GM21737 (cell line): ENCODE results near the gene UBC.
A peak's percentile ranks its signal among the peaks of the same experiment; 100 is the strongest.

ENCODE experiments used
- ATAC-seq: cut with Tn5 transposase; IDR thresholded peaks from one replicate; pipeline ENCODE4 v1.9.1; 2021; ENCODE audit warnings: mild to moderate bottlenecking, moderate library complexity; ENCODE audit not compliant: unreplicated experiment

The UBC gene

DNA sequence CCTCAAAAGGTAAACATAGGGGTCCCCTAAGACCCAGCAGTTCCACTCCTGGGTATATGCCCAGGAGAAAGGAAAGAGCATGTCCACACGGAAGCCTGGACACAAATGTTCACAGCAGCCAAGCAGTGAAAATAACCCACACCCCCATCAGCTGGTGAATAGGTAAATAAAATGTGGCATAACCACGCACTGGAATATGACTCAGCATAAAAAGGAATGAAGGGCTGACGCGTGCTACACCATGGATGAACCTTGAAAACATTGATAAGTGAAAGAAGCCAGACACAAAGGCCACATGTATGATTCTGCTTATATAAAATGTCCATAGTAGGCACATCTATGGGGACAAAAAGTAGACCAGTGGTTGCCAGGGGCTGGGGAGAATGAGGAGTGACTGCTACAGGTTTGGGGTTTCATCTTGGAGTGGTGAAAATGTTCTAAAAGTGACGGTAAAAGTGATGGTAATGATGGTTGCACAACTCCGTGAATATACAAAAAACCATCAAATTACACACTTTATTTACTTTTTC, 47.0 kb downstream of the UBC start:
- no peak for ATAC-seq

DNA sequence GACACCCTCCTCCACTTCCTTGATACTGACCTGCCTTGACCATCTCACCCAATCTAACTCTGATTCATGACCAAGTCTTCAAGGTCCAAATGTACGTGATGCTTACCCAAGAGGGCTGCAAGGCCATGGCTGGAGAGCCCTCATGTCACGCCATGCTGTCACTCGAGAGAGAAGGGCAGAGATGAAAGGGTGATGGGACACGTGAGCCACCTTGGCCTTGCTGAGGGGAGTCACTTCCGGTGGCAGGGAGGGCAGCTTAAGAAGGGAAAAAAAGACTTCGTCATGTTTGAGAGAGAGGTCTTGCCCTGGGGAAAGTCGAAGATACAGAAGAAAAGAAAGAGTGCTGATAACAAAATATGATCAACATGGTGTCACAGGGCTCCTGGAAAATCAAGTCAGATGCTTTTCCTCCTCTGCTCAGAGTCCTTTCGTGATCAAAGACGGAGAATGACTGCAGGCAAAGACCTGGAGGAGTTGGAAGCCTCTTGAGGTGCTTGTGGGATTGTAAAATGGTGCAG, 47.5 kb downstream of the UBC start:
- ATAC-seq: no peak

DNA sequence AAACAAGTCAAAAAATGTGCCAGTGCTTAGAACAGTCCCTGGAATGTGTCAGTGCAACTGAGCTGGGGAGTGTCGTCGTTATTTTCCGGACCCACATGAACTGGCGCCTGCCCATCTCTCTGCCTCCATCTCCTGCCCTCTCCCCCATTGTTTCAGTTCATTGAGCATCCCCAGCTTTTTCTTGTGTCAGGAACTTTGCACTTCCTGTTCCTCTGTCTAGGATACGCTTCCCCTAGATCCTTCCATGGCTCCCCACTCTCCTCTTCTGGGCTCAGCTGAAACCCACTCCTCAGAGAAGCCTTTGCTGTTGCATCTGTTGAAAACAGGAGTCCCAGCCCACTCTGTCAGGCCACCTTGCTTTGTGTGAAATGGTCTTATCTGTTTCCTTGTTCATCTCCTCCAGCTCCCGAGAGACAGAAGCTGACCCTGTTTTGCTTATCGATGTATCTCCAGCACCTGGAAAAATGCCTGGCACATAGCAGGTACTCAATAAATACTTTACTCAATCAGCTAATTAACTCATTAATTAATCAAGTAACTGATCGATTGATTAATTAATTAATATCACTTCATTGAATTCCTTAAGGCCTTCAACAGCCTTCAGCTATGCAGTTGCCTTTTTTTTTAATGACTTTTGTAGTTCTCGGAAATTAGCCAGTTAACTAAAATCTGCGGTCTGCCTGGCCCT, 48.1 kb downstream of the UBC start:
- ATAC-seq: no peak

DNA sequence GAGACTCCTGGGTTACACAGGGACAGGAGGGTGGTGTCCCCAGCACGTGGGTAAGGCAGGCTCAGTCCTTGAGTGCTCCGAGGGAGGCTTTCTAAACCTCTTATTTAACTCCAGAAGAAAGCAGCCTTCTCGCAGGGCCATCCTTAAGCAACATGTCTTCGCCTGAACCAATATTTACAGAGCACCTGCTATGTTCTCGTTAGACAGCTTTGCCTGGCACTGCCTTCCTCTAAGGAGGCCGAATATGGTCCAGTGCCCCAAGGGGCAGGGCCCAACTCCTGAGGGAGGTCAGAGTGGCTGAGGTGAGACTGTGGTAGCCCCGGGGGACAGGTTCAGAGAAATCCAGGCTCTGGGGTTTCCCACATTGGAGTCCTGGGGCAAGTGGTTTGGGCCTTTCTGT, 48.7 kb downstream of the UBC start:
- ATAC-seq: no peak

DNA sequence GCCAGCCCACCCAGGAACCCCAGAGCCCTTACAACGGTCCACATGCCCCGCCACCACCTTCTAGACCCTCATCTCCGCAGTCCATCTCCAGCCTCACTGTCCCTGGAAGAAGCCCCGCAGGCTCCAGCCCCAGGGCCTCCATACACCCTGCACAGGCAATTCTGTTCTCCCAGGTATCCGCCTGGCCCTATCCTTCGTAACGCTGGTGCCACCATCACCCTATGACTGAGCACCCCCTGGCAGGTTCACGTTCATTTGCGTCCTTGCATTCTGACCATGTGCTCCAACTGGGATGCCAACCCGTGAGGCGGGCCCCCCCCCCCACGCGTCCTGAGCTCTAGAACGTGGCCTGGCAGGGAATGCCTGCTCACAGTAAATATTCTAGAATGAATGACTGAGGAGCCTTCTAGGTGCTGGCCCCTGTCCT, 50.1 kb downstream of the UBC start:
- no peak for ATAC-seq

DNA sequence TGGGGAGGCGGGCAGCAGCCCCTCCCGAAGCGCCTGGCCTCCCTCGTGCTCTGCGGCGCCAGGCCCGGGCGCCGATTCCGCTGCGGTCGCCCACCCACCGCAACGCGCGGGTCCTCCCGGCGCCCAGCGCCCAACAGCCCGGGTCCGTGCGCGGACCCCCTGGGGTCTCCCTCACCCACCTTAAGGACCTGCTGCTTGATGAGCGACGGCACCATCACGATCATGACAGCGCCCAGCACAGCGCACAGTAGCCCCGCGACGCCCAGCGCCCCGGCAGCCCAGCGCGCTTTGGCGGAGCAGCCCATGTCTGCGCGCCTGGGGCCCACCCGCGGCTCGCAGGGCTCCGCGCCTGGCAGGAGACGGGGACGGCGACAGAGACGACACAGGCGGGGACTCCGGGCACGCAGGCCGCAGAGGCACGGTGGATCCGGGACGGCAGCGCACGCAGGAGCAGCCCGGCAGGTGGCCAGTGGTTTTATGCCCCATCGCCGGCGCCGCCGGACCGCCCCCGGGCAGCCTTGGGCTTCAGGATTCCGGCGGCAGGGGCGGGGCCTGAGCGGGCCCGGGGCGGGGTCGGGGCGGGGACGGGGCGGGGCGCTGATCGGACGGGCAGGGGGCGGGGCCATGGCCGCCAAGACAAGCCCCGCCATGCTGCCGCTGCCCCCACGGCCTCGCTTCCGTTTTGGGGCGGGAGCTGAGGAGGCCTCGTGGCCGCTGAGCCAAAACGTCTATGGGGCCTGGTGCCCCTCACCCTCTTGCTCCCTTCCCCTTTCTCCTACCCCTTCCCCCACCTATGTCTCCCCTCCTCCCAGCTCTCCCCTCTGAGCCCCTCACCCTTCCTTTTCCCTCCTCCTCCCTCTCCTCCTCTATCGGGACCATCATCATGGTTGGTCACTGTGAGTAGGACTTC, 50.8 kb downstream of the UBC start, which contains the start of gene SCARB1:
SCARB1 (minus strand) TSS at position 449 of the 910 bp plus-strand sequence; CDS start at position 305, 144 bp downstream.
- peak; percentile 78 for ATAC-seq

DNA sequence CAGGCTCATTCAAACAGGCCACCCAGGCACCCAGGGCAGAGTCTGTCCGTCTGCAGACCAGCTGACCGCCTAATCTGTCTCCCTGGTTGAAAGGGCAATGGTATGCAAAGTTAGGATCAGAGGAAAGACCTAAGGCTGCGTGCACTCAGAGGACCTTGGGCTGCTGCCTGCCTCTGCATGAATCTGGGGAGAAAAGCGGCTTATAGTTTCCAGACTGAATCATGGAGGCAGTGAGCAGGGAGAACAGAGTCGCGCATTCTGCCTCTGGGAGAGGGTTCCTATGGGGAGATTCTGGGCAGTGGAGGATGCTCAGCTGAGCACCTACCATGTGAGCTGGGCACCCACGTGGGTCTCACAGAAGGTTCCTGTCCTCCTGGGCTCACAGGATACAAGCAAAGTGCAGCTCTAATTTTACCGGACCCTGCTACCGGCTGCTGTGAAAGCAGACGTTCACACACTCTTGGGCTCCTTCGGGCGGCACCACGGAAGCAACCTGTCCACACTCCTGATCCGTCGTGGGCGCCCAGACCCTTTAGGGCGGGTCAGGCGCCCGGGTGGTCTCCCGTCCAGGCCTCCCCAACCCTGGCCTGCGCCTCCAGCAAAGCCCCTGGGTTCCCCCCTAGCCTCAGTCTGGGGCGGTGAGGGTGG, 51.6 kb downstream of the UBC start:
- peak; percentile 14 for ATAC-seq

DNA sequence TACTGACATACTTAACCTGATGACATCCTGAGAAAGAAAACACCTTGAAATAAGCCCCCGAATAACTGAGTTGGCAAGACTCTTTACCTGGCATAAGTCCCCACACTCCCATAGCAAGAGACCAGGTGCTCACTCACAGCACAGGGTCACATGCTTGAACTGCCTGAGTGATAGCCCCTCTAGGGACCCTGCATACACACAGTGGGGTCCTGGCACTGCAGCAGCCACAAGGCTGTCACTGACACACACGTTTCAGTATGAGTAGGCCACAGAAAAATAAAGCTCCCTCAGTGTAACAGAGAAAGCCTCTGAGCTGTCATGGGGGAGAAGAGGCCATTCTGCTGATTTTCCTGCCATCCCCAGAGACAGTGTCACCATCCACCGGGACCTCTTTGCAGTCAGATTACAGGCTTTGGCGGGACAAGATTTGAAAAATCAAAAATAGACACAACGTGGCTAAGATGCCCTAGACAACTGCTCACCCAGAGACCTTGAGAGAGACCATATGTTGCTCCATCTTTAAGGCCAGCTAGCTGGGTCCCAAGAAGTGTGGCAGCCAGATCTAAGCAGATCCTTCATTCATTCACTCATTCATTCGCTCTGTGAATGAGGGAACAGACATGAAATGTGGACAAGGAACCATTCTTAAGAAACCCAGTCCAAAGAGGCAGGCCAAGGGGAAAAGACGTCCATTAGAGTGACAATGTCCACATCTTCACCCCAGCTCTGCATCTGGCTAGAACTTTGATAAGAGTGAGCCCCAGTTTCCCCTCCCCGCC, 52.4 kb downstream of the UBC start:
- no peak for ATAC-seq
